NCI-H1436 treated with DMSO at 0.1 percent for 48 hours (cell line): ENCODE data around the gene ZDHHC23.
A peak's percentile ranks its signal among the peaks of the same experiment; 100 is the strongest.

Source experiments
- DNase-seq: peaks from one replicate; lab custom pipeline; 2025; lab: John Stamatoyannopoulos, UW

ZDHHC23 gene, protein sequence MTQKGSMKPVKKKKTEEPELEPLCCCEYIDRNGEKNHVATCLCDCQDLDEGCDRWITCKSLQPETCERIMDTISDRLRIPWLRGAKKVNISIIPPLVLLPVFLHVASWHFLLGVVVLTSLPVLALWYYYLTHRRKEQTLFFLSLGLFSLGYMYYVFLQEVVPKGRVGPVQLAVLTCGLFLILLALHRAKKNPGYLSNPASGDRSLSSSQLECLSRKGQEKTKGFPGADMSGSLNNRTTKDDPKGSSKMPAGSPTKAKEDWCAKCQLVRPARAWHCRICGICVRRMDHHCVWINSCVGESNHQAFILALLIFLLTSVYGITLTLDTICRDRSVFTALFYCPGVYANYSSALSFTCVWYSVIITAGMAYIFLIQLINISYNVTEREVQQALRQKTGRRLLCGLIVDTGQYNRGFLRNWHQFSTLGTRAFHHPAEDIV

DNA sequence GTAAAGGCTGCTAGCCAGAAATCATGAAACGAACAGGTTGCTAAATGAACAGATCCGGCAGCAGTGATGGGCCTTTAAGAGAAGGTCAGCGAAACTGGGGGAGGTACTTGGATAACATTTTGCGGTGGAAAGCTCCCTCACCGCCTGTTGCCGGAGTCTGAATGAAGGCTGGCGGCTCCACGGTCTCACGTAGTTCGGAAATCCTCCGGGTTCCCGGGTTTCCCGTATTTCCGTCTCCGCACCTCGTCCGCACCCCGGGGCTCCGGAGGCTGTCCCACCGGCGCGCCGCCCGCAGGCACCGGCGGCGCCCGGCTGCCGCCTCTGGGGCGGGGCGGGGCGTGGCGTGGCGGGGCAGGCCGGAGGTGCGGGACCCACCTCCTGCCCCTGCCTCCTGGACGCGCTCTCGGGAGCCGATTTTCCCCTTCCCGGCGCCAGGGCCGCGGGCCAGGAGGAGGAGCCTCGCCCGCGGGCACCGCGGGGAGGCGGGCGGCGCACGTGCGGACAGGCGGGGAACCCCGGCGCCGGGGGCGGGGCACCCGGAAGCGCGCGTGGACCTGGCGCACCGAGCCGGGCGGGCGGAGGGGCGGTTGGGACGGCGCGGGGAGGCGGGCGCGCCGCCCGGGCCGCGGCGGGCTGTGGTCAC, at the start of gene ZDHHC23:
Gene ZDHHC23, plus strand, starts transcription at position 642 of the 643 bp plus-strand sequence. CDS start 790 bp downstream, outside the sequence.
- DNase-seq = peak; percentile 25

DNA sequence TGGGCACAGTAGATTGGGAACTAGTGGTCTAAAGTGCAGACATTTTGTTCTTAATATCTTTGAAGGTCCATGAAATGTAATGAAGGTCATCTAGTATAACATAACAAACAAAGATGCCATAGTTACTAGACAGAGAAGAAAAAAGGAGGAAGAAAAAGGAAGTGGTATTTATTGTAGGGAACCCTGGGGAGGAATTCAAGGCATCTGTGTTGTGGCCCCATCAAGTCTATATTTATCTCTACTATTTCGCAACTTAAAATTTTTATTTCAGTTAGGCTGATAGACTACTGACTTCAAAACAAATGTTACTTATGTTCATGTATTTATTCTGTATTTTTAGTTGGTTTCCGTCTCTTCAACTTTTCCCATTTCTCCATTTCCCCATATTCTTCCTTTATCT, 48.9 kb upstream of the ZDHHC23 start:
- DNase-seq = no peak

DNA sequence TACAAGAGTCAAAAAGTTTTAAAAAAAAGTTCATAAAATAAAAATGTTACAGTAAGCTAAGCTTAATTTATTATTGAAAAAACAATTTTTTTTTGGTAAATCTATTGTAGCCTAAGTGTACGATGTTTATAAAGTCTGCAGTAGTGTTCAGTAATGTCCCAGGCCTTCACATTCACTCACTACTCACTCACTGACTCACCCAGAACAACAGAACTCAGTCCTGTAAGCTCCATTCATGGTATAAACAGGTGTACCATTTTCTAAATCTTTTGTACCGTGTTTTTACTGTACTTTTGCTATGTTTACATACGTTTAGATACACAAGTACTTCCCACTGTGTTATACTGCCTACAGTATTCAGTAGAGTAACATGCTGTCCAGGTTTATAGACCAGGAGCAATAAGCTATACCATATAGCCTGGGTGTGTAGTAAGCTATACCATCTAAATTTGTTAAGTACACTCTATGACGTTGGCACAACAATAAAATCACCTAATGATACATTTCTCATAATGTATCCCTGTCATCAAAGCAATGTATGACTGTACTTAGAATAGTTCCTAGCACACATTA, 41.2 kb upstream of the ZDHHC23 start:
- DNase-seq = no peak

GRCh38 chr3:113908133-113908532, 39.7 kb upstream of the ZDHHC23 start:
- no peak for DNase-seq

- DNase-seq = no peak
Observed at GRCh38 chr3:113910966-113911365, 36.8 kb upstream of the ZDHHC23 start.

GRCh38 chr3:113912552-113913236, 35.1 kb upstream of the ZDHHC23 start:
- DNase-seq = no peak

- no peak for DNase-seq
Observed at GRCh38 chr3:113914646-113915045, 33.2 kb upstream of the ZDHHC23 start.

- DNase-seq = no peak
Observed at GRCh38 chr3:113927556-113927955, 20.3 kb upstream of the ZDHHC23 start.

DNA sequence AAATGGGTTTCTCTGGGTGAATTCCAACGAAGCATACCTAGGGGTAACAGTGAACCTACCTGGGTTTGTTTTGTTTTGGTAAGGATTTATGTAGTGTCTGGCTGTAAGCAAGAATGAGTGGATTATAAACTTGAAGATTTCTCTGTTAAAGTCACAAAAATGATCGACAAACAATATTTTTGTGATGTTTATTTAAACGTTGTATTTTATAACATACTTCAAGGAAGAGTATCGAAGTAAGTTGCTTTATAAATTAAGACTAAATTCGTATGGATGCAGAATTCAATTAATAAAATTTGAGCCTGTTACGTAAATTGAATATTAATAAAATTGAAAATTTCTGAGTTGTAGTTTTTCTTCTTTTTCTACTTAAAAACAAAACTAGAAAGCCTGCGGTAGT, 982 bp upstream of the ZDHHC23 start:
- no peak for DNase-seq

DNA sequence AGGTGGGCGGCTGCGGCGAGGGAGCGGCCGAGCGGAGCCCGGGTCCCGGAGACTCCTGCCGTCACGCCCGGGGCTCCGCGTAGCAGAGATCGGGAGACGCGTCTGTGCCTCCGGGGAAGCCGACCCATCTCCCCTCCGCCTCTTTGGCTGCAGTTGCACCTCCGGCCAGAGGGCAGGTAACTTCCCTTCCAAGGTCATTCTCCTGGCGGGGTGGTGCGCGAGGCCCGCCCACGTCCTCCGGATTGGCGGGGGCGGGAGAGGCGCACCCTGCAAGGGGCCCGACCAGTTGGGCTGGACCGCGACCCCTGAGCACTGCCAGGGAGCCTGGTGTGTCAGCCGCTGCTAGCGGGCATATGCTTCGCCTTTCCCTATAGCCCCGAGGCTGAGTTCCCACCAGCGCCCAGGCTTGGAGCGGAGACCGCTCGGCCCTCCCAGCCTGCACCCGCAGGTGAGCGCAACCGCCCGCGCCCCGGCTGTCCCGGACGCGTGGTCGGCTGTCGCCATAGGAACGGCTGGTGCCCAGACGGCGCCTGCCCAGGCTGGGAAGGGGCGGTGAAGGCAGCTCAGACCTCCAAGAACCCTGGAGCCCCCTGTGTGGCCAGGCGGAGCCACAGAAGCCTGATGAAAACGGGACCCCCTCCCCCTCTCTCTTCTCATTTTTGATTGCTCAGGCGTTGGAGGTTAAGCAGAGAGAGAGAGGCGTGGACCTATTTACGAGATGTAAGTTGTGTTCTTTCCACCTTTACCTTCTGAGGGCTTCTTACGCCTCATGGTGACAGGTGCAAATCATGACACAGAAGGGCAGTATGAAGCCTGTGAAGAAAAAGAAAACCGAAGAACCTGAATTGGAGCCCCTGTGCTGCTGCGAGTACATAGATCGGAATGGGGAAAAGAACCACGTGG, 453 bp downstream of the ZDHHC23 start:
- no peak for DNase-seq

DNA sequence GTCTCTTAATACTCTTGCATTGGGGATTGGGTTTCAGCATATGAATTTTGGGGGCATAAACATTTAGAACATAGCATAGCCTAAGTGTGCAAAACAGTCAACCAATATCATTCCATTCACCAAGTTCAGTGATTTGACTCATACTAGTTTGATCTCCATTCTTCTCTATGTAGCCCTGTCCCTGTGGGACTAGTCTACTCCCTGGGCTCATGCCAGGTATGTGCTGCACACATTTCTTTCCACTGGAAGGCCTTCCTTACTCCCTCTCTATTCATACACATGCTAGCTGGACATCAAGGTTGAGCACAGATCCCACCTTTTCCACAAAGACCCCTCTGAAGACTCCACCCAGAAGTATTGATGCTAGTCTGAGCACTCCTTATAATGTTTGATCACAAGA, 5.1 kb downstream of the ZDHHC23 start:
- no peak for DNase-seq

DNA sequence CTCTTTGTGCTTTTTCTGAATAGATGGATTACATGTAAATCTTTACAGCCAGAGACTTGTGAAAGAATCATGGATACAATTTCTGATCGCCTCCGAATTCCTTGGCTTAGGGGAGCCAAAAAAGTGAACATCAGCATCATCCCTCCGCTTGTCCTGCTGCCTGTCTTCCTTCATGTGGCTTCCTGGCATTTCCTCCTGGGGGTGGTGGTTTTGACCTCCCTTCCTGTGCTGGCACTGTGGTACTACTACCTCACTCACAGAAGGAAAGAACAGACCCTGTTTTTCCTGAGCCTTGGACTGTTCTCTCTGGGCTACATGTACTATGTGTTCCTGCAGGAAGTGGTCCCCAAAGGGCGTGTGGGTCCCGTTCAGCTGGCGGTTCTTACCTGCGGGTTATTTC, 5.9 kb downstream of the ZDHHC23 start:
- DNase-seq = no peak

- no peak for DNase-seq
Observed at GRCh38 chr3:113954091-113954685, 6.4 kb downstream of the ZDHHC23 start.

DNA sequence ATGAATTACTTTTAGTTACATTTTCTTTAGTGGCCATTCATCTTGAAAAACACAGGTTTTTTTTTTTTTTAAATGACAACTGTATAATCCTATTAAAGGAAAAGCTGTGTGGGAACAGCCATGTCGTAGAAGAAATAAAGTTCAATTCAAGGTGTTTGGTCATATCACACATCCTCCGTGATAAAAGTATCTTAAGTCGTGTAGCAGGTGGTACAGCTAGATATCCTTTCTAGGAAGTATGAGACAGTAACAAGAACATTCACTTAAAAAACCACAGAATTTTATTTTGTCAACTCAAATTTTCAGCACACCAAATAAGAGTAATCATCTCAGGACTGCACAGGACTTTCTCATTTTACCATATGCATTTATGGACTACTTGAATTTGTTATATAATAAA, 16.1 kb downstream of the ZDHHC23 start:
- no peak for DNase-seq

DNA sequence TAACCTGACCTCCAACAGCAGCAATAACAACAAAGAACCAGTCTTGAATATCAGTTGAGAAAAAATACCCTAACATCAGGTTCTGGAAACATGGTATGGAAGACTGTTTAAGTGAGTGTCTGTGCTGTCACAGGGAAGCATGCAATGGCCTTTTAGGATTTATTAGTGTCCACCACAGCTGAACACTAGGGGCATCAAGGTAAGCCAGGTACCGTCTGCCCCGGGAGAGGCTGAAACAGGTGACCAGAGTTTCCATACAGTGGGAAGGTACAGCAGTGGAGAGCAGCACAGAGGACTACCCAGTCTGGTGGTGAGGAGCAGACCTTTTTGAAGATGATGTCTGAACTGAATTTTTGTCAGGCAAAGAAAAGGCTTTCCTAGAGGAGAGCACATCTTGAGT, 18.4 kb downstream of the ZDHHC23 start:
- DNase-seq = no peak

DNA sequence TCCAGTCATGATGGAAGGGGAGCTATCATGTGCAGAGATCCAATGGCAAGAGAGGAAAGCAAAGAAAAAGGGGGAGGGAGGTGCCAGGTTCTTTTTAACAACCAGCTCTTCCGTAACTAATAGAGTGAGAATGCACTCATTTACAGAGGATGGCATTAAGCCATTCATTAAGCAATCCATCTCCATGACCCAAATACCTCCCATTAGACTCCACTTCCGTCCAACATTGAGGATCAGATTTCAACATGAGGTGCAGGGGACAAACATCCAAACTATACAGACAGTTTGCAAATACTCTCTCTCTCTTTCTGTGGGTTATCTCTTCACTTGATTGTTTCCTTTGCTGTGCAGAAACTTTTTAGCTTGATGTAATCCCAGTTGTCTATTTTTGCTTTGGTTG, 21.2 kb downstream of the ZDHHC23 start:
- DNase-seq = no peak

DNA sequence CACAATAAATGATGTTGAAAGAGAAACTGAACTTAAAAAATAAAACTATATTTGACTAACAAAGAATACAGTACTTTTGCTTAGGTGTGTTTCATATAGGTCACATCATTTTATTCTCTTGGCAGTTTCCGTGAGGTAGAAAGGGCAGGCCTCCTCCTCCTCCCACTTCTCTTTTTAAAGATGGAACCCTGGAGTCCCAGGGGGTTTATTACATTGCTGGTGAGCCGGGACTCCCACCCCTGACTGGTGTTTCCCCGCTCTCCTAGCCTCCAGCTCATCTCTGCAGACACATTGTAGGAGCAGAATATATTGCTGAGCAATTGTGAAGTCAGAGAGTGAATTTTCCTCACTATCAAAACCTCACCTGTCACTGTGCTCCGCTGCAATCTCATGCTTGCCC, 30.0 kb downstream of the ZDHHC23 start:
- DNase-seq = no peak

DNA sequence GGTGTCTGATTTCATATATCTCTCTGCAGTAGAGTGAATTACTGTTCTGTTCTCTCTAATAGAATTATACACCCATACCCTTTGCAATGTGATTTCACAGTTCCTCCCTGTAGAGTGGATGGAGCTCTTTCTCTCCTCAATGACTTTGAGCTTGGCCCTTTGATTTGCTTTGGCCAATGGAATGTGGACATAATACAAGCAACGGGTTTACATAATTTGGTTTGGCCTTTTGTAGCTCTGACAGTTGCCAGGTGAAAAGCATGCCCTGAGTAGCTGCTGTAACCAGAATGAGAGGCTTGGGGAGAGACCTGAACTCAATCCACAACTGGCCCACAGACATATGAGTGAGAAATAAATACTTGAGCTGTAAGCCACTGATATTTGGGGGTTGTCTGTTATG, 32.1 kb downstream of the ZDHHC23 start:
- DNase-seq = no peak

- DNase-seq = no peak
Observed at GRCh38 chr3:113981803-113982202, 34.0 kb downstream of the ZDHHC23 start.

GRCh38 chr3:113983544-113983943, 35.7 kb downstream of the ZDHHC23 start:
- DNase-seq = no peak

DNA sequence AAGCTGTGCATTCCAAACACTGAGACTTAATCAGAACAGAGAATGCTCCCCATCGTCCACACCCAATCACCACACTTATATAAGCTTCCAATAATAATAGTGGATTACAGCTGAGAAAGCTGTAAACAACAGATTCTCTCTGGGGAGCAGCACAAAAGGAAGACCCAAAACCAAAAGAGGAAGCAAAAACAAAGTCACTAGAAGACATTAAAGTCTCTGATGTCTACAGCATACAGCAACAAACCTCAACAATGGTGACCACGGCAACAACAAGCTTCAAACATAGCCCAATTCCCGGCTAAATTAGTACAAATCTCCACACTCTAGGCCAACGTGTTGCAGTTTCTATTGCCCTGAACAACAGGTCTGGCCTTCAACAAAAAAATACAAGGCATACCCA, 37.7 kb downstream of the ZDHHC23 start:
- no peak for DNase-seq
